HEK293 (cell line): Measurements from ENCODE around the gene FBXL15.

ENCODE experiments used
- CTCF ChIA-PET: fragments of 350-600 bp; formaldehyde crosslinking; extraction: SDS; loops from one replicate; lab custom pipeline; 2021; ENCODE audit warnings: antibody characterized with exemption; lab: Yijun Ruan, JAX
- POLR2A ChIA-PET: fragments of 300-600 bp; formaldehyde crosslinking; extraction: SDS; loops from one replicate; lab custom pipeline; 2020; ENCODE audit warnings: antibody characterized with exemption, inconsistent platforms; lab: Yijun Ruan, JAX
- H3K27ac ChIP-seq: fragments of 200-500 bp; sonication (Bioruptor generic); 2 replicates; pipeline ENCODE4 v1.5.1; 2014; ENCODE audit warnings: low read depth, low read length, control low read depth, inconsistent platforms; ENCODE audit errors: extremely low read depth
- H3K36me3 ChIP-seq, 2 experiments: fragments of 200-500 bp in 1 of 2; sonication (Bioruptor generic) in 1 of 2; 1 replicate in 1 of 2; 2 replicates in 1 of 2; pipeline ENCODE4 v1.5.1; 2014 to 2017; ENCODE audit warnings: inconsistent platforms in 2 of 2, low read length in 2 of 2; ENCODE audit not compliant: control insufficient read depth in 2 of 2, insufficient read depth in 1 of 2
- H3K4me1 ChIP-seq: fragments of 200-500 bp; sonication (Bioruptor generic); 2 replicates; pipeline ENCODE4 v1.5.1; 2014; ENCODE audit warnings: mild to moderate bottlenecking, low read length, inconsistent platforms; ENCODE audit not compliant: control insufficient read depth, insufficient read depth
- H3K4me3 ChIP-seq: 2 replicates; pipeline ENCODE4 v1.5.1; 2011; ENCODE audit warnings: low read depth, mild to moderate bottlenecking, control low read depth, low read length, moderate library complexity
- H3K9me3 ChIP-seq: fragments of 200-500 bp; sonication (Bioruptor generic); 2 replicates; pipeline ENCODE4 v1.5.1; 2014; ENCODE audit warnings: low read depth, low read length, inconsistent platforms; ENCODE audit not compliant: control insufficient read depth, insufficient read depth
- GLIS1 ChIP-seq: fragments of 450-650 bp; formaldehyde crosslinking; IDR thresholded peaks from 2 replicates; pipeline ENCODE4 v1.5.1; 2016; ENCODE audit warnings: missing biosample characterization, missing genetic modification characterization
- GLIS2 ChIP-seq: fragments of 450-650 bp; formaldehyde crosslinking; IDR thresholded peaks from 2 replicates; pipeline ENCODE4 v1.5.1; 2016; ENCODE audit warnings: missing biosample characterization, missing genetic modification characterization
- HOXC10 ChIP-seq: sonication (generic); formaldehyde crosslinking; IDR thresholded peaks from 2 replicates; pipeline ENCODE4 v1.8.1; 2023; ENCODE audit warnings: mild to moderate bottlenecking, missing genetic modification reagents
- SCRT1 ChIP-seq: fragments of 450-650 bp; formaldehyde crosslinking; IDR thresholded peaks from 2 replicates; pipeline ENCODE4 v1.5.1; 2016; ENCODE audit warnings: missing biosample characterization, missing genetic modification characterization, borderline replicate concordance
- SCRT2 ChIP-seq: fragments of 450-650 bp; formaldehyde crosslinking; IDR thresholded peaks from 2 replicates; pipeline ENCODE4 v1.5.1; 2016; ENCODE audit warnings: missing biosample characterization, missing genetic modification characterization
- SP3 ChIP-seq: fragments of 450-650 bp; formaldehyde crosslinking; IDR thresholded peaks from 2 replicates; pipeline ENCODE4 v1.5.1; 2016; ENCODE audit warnings: missing biosample characterization, missing genetic modification characterization
- ZFHX2 ChIP-seq: fragments of 450-650 bp; formaldehyde crosslinking; conservative IDR thresholded peaks from 2 replicates; pipeline ENCODE4 v1.5.1; 2016; ENCODE audit warnings: missing biosample characterization, missing genetic modification characterization
- ZFP41 ChIP-seq: fragments of 450-650 bp; formaldehyde crosslinking; IDR thresholded peaks from 2 replicates; pipeline ENCODE4 v1.5.1; 2016; ENCODE audit warnings: missing biosample characterization, missing genetic modification characterization, borderline replicate concordance
- ZNF174 ChIP-seq: fragments of 450-650 bp; formaldehyde crosslinking; IDR thresholded peaks from 2 replicates; pipeline ENCODE4 v1.5.0; 2017; ENCODE audit warnings: missing biosample characterization, mild to moderate bottlenecking, missing genetic modification characterization
- ZNF175 ChIP-seq: fragments of 450-650 bp; formaldehyde crosslinking; IDR thresholded peaks from 2 replicates; pipeline ENCODE4 v1.5.1; 2016; ENCODE audit warnings: missing biosample characterization, missing genetic modification characterization
- ZNF391 ChIP-seq: fragments of 450-650 bp; formaldehyde crosslinking; IDR thresholded peaks from 2 replicates; pipeline ENCODE4 v1.5.1; 2016; ENCODE audit warnings: low read depth, missing biosample characterization, missing genetic modification characterization, borderline replicate concordance
- ZNF501 ChIP-seq: fragments of 450-650 bp; formaldehyde crosslinking; IDR thresholded peaks from 2 replicates; pipeline ENCODE4 v1.5.1; 2016; ENCODE audit warnings: missing biosample characterization, missing genetic modification characterization
- ZNF561 ChIP-seq: fragments of 450-650 bp; IDR thresholded peaks from 2 replicates; pipeline ENCODE4 v1.5.1; 2018; ENCODE audit warnings: missing biosample characterization, missing genetic modification characterization, borderline replicate concordance
- ZNF571 ChIP-seq: fragments of 450-650 bp; formaldehyde crosslinking; IDR thresholded peaks from 2 replicates; pipeline ENCODE4 v1.5.0; 2017; ENCODE audit warnings: missing biosample characterization, missing genetic modification characterization
- ZNF596 ChIP-seq: fragments of 450-650 bp; IDR thresholded peaks from 2 replicates; pipeline ENCODE4 v1.5.0; 2018; ENCODE audit warnings: missing biosample characterization, mild to moderate bottlenecking, missing genetic modification characterization, moderate library complexity
- ZNF610 ChIP-seq: fragments of 450-650 bp; formaldehyde crosslinking; IDR thresholded peaks from 2 replicates; pipeline ENCODE4 v1.5.1; 2016; ENCODE audit warnings: missing biosample characterization, missing genetic modification characterization, borderline replicate concordance
- TF ChIP-seq, protein P1 (sequence below): fragments of 450-650 bp; IDR thresholded peaks from 2 replicates; pipeline ENCODE4 v1.5.1; 2018; ENCODE audit warnings: missing biosample characterization, missing genetic modification characterization
- TF ChIP-seq, protein P2 (sequence below): IDR thresholded peaks from 2 replicates; pipeline ENCODE4 v1.6.1; 2011; ENCODE audit warnings: mild to moderate bottlenecking, low read depth, low read length, borderline replicate concordance
- TF ChIP-seq, protein P3 (sequence below): fragments of 450-650 bp; formaldehyde crosslinking; IDR thresholded peaks from 2 replicates; pipeline ENCODE4 v1.5.1; 2016; ENCODE audit warnings: missing biosample characterization, missing genetic modification characterization
- TF ChIP-seq, protein P4 (sequence below): fragments of 450-650 bp; formaldehyde crosslinking; IDR thresholded peaks from 2 replicates; pipeline ENCODE4 v1.5.1; 2016; ENCODE audit warnings: missing biosample characterization, missing genetic modification characterization, borderline replicate concordance

The FBXL15 gene

DNA sequence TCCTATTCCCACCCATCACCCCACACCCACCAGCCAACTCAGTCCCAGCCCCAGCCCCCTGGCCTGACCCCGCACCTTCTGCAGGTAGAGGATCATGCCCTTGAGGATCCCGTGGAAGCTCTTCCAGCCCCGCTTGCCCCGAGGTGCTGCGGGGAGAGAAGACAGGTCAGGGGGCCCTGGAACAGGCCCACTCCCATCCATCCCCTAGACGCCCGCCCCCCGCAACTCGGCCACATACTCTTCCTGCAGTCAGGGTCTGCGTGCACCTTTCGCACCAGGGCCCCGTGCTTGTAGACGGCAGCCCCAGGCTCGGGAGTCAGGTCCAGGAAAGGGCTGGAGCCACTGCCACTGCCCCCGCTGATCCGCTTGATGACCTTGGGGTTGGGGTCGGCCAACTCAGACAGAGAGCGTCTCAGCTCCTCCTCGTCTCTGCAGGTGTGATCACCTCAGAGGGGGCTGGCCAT lies 15.5 kb upstream of the FBXL15 start (continued):
- TF ChIP-seq HOXC10 (CRISPR knock-in tag): no peak
- no peak for TF ChIP-seq SP3 (tag by site-specific recombination)
- no peak for TF ChIP-seq ZNF561 (tag by site-specific recombination)

DNA sequence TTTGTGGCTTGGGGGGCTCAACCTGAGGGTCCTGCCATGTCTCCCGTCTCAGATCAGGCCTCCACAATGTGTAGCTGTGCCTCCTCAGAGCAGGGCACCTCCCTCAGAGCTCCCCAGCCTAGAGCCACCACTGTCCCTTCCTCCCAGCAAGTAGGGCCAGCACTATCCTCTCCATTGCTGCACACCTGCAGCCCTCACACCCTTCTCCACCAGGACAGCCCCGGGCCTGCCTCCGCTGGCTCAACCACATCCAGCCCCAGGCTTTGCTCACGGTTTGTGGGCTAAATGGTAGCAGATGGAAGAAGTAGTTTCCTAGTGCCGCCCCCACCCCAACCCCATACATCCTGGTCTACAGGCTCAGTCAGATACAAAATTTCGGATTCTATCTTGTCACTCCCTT lies 15.0 kb upstream of the FBXL15 start:
- TF ChIP-seq ZNF561 (tag by site-specific recombination) (no peak), GLIS2 (tag by site-specific recombination) (peak; percentile 44), GLIS1 (tag by site-specific recombination) (peak; percentile 44; the same call in 1 of the 2 replicates)
- Histone ChIP-seq H3K36me3 (peaks cover 0 to 8% of the 10 kb centered on the region in 2 experiments; a peak in 1 of 3 replicates), H3K4me1 (no peaks in the 10 kb centered on the region; the same call in 1 of the 2 replicates), H3K4me3 (no peak overlapping the region), H3K9me3 (no peaks in the 10 kb centered on the region), H3K27ac (no peak overlapping the region)
- ChIA-PET POLR2A (interaction anchor here (0.7 kb wide), 1 partner anchor 20 kb away, joined by 3 read pairs; no protein-coding TSS in a partner anchor), CTCF (interaction anchor here (0.9 to 7.2 kb wide), 6 partner anchors 10 to 239 kb away, joined by 3 to 41 read pairs (median 3); partner anchors contain the start of gene FBXL15)

DNA sequence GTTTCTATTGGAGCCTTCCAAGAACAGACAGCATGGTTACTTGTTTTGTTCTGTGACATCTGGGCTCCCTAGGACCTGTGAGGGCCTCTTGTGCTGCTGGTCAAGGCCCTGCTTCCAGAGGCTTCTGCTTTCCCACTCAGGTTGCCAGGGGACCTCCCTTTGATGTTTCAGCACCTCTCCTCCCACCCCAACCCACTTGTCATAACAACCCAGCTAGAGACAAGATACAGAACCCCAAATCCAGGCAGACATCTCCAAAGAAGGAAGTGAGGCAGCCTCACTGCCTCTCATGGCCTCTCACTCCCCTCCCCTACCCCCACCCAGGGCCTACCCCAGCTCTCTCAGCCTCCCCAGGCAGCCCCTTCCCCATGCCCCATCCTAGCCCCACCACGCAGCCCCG lies 13.8 kb upstream of the FBXL15 start:
- Histone ChIP-seq H3K4me1 (no peaks in the 10 kb centered on the region; the same call in 1 of the 2 replicates), H3K36me3 (peaks cover 0 to under 1% of the 10 kb centered on the region in 2 experiments; a peak in 1 of 3 replicates), H3K27ac (no peak overlapping the region), H3K9me3 (no peaks in the 10 kb centered on the region), H3K4me3 (no peak overlapping the region)
- ChIA-PET CTCF (interaction anchor here (0.7 to 7.2 kb wide), 2 partner anchors 13 to 17 kb away, joined by 3 to 41 read pairs; no protein-coding TSS in a partner anchor), POLR2A (interaction anchor here (0.6 to 1.1 kb wide), 3 partner anchors 14 to 35 kb away, joined by 3 to 4 read pairs (median 4); partner anchors contain the start of gene FBXL15)
- TF ChIP-seq, protein P1, sequence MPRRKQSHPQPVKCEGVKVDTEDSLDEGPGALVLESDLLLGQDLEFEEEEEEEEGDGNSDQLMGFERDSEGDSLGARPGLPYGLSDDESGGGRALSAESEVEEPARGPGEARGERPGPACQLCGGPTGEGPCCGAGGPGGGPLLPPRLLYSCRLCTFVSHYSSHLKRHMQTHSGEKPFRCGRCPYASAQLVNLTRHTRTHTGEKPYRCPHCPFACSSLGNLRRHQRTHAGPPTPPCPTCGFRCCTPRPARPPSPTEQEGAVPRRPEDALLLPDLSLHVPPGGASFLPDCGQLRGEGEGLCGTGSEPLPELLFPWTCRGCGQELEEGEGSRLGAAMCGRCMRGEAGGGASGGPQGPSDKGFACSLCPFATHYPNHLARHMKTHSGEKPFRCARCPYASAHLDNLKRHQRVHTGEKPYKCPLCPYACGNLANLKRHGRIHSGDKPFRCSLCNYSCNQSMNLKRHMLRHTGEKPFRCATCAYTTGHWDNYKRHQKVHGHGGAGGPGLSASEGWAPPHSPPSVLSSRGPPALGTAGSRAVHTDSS (tag by site-specific recombination): no peak
- TF ChIP-seq SCRT1 (tag by site-specific recombination): no peak
- no peak for TF ChIP-seq ZNF596 (tag by site-specific recombination)
- TF ChIP-seq, protein P2, sequence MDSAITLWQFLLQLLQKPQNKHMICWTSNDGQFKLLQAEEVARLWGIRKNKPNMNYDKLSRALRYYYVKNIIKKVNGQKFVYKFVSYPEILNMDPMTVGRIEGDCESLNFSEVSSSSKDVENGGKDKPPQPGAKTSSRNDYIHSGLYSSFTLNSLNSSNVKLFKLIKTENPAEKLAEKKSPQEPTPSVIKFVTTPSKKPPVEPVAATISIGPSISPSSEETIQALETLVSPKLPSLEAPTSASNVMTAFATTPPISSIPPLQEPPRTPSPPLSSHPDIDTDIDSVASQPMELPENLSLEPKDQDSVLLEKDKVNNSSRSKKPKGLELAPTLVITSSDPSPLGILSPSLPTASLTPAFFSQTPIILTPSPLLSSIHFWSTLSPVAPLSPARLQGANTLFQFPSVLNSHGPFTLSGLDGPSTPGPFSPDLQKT: no peak
- no peak for TF ChIP-seq ZNF501 (tag by site-specific recombination)
- TF ChIP-seq ZNF174: no peak

DNA sequence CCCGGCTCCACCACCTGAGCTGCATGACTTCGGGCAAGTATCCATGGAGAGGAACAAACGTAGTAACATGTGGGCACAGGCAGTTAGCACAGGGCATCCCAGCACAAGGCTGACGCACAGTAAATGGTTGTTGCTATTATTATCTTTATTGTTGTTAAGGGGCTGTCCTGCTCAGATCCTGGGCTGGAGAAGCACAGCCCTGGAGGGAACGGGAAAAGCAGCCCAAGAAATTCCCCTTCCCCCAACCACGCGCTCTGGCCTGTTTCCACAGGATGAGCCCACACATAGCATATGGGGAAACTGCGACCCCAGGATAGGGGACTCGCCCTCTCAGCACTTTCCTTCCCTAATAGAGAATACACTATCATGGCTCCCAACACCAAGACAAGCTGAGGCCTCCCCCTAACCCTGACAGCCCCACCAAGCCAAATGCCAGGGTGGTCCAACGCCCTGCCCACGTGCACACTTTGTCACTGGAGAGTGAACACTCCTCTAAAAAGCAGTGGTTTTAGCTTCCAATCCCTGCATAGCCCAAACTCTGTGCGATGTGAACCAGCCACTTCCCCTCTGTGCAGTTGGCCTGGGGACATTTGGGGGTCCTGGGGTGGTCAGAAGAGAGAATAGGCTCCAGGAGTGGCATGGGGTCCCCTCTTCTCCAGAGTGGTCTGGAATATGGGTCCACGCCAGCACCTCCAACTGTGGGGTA lies 13.1 kb upstream of the FBXL15 start:
- no peak for TF ChIP-seq ZNF391
- TF ChIP-seq, protein P3, sequence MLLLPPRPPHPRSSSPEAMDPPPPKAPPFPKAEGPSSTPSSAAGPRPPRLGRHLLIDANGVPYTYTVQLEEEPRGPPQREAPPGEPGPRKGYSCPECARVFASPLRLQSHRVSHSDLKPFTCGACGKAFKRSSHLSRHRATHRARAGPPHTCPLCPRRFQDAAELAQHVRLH (tag by site-specific recombination): no peak
- TF ChIP-seq, protein P4, sequence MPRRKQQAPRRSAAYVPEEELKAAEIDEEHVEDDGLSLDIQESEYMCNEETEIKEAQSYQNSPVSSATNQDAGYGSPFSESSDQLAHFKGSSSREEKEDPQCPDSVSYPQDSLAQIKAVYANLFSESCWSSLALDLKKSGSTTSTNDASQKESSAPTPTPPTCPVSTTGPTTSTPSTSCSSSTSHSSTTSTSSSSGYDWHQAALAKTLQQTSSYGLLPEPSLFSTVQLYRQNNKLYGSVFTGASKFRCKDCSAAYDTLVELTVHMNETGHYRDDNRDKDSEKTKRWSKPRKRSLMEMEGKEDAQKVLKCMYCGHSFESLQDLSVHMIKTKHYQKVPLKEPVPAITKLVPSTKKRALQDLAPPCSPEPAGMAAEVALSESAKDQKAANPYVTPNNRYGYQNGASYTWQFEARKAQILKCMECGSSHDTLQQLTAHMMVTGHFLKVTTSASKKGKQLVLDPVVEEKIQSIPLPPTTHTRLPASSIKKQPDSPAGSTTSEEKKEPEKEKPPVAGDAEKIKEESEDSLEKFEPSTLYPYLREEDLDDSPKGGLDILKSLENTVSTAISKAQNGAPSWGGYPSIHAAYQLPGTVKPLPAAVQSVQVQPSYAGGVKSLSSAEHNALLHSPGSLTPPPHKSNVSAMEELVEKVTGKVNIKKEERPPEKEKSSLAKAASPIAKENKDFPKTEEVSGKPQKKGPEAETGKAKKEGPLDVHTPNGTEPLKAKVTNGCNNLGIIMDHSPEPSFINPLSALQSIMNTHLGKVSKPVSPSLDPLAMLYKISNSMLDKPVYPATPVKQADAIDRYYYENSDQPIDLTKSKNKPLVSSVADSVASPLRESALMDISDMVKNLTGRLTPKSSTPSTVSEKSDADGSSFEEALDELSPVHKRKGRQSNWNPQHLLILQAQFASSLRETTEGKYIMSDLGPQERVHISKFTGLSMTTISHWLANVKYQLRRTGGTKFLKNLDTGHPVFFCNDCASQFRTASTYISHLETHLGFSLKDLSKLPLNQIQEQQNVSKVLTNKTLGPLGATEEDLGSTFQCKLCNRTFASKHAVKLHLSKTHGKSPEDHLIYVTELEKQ (tag by site-specific recombination): no peak
- TF ChIP-seq ZNF571 (tag by site-specific recombination): no peak
- TF ChIP-seq ZNF175 (tag by site-specific recombination): no peak
- TF ChIP-seq SCRT2 (tag by site-specific recombination): no peak
- TF ChIP-seq ZFP41: no peak
- no peak for TF ChIP-seq ZFHX2 (tag by site-specific recombination)
- TF ChIP-seq ZNF610 (tag by site-specific recombination): no peak
- Histone ChIP-seq H3K4me1 (no peaks in the 10 kb centered on the region; the same call in 1 of the 2 replicates), H3K27ac (no peak overlapping the region), H3K4me3 (no peak overlapping the region), H3K9me3 (no peaks in the 10 kb centered on the region), H3K36me3 (no peaks in the 10 kb centered on the region)
- ChIA-PET CTCF (interaction anchor here (0.5 to 7.2 kb wide), 5 partner anchors 8 to 179 kb away, joined by 3 to 41 read pairs (median 4); no protein-coding TSS in a partner anchor), POLR2A (interaction anchor here (1.1 kb wide), 1 partner anchor 13 kb away, joined by 4 read pairs; the partner anchor contains the start of gene FBXL15)
